DMS 273 (cell line): ENCODE data around the gene PLCB2.

Source experiments
- DNase-seq: peaks from one replicate; lab custom pipeline; 2025; ENCODE audit not compliant: unreplicated experiment; lab: John Stamatoyannopoulos, UW

The PLCB2 gene

DNA sequence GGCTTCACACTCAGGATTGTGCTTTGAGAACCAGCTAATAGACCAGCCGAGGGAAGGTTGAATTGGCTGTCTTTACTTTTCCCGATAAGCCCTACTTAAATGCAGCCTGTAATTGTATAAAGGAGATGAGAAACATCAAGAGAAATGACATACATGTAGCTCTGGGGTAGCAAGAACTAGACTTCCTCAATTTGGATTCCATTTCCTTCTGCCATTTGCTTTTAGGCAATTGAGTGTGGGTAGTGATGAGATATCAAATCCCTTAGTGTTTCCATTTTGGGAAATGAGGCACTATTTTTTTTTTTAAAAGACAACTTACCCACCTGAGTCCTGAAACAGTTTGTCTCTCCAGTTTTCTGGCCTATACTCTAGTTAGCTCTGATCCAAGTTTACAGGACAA is 18.0 kb upstream of the PLCB2 start:
- no peak for DNase-seq

DNA sequence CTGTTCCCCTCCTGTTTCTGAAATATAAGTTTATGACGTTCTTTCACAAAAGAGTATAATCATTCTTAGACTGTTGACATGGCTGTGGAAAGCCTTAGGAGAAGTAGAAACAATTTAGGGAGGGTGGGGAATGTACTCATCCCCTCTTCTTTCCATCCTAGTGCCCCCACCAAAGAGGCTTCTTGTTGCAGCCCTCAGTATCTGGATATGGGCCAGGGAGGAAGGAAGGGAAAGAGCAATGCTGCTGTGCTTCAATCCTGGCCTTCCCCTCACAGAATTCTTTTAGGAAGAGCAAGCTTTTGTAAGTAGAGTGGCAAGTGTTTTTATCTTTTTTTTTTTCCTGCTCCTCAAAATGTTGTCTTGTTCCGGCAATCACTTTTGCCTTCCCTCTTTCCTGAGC is 17.5 kb upstream of the PLCB2 start:
- no peak for DNase-seq

DNA sequence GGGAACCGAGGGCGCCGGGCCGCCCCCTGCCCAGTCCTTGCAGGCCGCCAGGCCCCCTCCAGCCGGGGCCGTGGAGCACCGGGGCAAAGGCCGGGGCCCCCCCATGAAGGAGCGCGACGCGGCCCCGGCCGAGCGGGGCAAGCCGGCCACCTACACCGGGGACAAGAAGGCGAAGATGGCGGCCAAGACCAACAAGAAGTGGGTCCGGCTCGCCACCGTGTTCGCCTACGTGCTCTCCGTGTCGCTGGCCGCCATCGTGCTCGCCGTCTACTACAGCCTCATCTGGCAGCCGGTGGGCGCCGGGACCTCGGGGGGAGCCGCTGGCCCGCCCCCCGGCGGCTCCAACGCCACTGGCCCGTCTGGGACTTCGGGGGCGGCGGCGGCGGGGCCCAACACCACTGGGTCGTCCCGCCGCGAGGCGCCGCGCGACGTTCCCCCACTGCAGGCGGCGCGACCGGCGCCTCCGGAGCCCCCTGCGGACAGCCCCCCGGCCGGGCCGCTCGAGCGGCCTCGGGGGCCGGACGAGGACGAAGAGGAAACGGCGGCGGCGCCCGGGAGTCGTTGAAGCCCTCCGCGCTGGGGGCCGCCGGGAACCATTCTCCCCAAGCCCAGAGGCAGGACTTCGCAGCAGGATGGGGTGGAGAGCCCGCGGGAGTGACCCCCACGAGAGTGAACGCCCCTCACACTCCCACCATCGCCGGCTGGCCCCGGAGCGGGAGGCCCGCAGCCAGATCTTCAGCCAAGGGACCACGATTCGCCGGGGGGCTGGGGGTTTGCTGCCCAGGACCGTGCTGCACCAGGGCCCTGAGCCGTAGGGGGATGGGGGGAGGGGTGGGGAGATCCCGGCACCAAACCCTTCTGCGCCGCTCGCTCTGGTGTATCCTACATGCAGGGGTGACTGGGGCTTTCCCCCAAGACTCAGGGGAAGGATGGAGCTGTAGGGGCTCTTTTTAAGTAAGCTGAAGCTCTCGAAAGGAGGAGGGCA is 16.5 kb upstream of the PLCB2 start:
- DNase-seq: peak; percentile 43

DNA sequence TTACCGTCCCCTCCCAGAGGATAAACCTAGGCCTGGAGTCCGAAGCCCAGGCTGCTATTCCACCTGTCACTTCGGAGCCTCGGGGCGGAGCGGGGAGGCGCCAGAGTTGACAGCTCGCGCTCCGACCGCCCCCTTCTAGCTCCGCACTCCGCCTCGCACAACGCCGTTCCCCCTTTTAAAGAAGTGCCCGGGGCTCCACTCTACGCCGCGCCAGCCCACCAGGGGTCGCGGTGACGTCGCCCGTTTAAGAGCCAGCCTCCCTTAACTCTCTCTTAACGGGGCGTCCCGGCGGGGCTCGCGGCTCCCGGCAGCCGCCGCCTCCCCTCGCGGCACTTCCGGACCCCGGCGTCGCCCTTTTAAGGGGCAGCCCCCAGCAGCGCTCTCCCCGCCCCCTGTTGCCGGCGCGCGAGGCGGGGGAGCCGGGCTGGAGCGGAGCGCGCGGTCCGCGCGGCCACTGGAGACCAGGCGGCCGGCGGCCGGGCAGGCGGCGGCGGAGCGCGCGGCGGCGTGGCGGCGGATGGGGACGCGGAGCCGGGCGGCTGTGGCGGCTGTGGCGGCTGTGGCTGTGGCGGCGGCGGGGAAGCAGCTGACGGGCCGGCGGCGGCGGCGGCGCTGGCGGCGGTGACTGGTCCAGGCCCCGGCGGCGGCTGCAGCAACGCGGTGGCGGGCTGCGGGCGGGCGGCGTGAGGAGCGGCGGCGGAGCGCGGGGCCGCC is 15.7 kb upstream of the PLCB2 start, which contains the start of gene INAFM2:
Gene INAFM2, plus strand, starts transcription at position 454 of the 714 bp plus-strand sequence. CDS start 364 bp downstream, outside the sequence.
- DNase-seq: peak; percentile 96

DNA sequence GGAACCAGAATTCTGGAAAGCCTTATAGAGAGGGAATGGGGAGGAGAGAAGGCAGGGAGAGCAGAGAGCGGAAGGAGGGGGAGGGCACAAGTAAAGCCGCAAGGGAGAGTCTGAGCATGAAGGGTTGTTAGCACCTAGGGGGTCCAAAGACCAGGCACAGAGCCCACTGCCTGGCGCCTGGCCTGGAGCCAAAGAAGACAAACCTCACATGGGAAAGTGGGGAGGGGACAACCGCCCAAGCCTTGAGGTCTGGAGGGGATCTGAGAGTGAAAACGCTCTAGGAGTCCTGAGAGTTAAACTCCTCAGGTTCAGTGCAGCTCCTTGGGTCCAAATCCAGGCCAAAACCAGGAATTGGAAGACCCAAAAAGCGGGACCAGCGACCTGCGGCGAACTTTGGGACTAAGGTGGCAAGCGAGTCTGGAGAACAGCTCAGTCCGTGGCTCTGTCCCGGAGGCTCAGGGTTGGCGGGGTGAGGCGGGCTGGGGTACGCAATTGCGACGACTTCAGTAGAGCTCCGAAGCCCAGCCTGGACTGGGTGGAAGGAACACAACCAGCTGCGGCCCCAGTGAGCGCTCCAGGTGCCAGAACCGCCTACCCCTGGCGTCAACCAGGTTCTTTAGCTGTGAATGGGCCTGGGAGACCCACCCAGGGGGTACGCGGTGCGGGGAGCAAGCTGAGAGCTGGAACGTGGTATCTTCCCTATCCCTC is 14.9 kb upstream of the PLCB2 start:
- DNase-seq: peak; percentile 44

DNA sequence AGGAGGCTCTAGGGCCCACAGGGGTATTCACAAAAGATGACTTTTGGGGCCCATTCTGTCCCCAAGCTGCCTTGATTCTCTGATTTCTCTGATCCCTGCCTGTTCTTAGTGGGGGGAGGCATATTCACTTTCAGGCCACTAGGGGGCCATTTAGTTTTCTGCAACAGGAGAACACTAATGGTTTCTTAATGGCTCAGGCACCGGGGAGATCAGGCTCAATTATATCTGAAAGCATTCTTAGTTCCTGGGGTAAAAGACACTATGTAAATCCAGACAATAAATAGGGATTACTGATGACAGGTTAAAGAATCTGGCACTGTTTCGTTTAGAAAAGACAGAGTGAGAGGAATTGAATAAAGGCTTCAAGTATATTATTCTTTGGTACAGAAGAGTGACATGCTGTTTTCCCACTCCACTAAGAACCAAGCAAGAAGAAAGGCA is 13.2 kb upstream of the PLCB2 start:
- peak; percentile 76 for DNase-seq

DNA sequence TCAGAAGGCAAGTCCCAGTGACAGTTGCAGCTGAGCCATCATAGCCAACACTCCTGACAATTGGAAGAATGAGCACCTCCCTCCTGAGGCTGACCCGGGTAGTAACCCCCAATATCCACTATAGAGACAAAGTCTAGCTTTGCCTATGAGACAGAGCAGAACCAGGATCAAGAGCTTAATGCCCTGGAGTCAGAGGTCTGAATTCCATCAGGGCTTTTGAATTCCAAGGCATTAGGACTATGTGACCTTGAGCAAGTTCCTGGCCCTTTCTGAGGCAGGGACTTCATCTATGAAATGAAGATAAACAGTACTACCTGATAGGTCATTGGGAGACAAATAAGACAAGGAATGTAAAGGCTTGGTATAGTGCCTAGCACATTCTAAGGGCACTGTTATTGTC is 12.7 kb upstream of the PLCB2 start:
- no peak for DNase-seq

DNA sequence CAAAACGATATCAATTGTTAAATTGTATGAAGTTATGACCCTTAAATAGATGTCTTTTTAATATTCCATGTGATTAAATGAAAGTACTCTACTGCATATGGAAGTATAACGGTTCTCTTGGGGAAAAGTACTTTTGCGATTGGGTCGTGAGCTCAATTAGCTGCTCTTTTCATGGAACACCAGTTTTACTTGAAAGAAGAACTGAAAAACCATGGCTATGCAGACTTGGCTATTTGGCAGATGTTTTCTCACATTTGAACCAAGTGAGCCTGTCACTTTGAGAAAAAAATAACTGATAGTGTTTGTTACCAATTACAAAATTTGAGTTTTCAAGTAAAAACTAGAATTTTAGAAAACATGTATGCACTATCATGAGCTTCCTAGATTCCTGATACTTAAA is 9.8 kb upstream of the PLCB2 start:
- DNase-seq: no peak

DNA sequence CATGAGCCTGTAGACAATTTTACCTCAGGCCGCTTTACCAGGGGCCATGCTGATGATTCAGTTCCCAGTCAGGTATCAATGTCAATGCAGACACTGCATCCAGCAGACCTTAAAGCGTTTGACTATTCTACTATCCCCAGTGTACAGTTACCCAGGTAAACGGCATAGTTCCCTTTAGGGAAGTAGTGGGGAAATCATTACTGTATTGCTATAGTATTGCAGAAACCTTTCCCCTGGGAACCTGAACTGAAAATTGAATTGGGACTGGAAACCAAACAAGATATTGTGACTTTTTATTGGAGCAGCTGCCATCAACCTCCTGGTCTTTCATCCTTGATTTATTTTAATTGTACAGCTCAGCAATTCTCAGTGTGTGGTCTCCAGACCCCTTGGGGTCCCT is 9.2 kb upstream of the PLCB2 start:
- DNase-seq: no peak

DNA sequence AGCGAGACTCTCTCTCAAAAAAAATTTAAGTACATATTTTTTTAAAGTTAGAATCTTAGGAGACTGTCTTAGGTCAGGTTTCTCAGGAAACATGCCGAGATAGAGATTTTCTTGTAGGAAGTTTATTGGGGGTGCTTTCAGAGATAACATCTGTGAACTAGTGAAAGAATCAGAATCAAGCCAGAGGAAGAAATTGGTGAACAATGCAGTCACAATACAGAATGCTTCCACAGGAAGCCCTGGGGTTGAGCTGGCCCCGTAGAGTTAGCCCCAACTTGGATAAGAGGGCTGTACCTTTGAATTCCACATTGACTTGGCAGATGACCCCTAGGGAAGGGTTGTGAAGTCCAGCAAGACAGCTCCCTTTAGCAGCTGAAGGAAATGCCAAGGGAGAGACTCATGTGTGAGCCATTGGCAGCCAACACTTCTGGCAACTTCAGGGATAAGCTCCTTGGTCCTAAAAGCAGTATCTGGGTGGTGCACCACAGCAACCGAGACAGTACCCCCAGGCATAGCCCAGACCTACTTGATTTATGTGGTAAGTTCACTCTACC is 7.1 kb upstream of the PLCB2 start:
- DNase-seq: no peak

DNA sequence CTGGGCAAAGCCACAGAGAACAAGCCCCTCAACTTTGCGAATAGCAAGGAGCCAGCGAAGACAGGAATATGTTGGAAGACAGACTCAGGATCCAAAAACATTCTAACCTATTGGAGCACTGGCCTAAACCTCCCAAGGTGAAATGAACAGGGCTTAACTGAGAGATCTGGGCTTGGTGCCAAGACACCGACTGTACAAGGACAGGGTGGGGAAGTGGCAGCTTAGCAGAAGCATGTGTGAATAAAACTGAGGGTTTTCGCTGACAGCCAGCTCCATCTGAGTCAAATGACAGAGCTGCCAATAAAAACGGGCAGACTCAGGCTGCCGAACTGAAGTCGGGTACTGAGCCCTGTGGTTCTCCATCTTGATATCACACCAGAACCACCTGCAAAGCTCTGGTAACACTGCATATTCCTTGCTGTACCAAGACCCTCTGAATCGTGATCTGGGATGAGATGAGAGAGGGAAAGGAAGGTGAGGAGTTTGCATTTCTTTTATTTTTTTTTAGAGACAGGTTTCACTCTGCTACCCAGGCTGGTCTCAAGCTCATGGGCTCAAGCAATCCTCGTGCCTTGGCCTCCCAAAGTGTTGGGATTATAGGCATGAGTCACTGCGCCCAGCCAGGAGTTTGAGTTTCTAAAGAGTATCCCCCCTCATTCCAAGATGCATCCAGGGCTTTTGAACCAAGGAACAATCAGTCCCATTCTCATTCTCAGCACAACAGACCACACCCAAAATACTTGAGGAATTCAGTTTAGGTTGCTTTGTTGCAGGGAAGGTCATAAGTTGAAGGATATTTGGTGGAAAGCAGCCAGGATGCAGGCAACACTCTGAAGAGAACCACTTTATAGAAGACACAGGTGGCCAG is 6.0 kb upstream of the PLCB2 start:
- peak; percentile 77 for DNase-seq

DNA sequence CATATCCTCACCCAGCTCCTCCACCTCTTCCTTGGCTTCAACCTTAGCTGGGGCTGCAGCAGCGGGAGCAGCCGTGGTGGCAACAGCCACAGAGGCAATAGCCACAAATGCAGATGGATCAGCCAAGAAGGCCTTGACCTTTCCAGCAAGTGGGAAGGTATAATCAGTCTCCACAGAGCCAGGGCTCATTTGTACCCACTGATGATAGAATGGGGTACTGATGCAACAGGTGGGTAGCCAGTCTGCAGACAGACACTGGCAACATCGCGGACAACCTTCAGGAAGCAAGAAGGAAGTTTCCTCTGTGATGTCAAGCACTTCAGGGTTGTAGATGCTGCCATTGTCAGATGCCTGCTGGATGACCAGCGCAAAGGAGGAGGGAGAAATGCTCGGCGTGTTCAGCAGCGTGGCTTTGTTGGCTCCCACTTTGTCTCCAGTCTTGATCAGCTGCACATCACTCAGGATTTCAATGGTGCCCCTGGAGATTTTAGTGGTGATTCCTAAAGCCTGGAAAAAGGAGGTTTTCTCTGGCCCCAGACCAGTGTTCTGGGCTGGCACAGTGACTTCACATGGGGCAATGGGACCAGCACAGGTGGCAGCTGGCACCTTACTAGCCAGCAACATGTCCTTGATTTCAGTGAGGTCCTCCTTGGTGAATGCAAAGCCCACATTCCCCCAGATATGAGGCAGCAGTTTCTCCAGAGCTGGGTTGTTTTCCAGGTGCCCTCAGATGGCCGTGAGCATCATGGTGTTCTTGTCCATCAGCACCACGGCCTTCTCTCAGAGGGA is 4.8 kb upstream of the PLCB2 start:
- DNase-seq: no peak

DNA sequence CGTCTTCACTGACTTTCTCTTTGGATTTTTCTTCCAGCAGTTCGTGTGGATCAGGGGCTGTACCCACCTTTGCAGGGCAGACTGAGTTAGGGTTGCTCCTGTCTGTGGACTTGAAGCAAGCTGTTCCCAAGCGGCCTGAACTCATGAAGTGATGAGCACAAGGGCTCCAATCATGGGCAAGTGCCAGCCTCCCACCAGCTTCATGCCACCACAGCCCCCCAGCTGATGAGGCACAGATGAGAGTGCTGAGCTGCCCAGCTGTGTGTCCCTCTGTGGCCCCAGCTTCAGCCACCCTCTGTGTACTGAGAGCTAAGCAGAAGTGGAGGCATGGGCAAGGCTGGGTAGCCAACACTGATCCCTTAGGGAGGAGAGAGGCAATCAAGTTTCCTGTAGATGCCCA is 3.3 kb upstream of the PLCB2 start:
- no peak for DNase-seq

DNA sequence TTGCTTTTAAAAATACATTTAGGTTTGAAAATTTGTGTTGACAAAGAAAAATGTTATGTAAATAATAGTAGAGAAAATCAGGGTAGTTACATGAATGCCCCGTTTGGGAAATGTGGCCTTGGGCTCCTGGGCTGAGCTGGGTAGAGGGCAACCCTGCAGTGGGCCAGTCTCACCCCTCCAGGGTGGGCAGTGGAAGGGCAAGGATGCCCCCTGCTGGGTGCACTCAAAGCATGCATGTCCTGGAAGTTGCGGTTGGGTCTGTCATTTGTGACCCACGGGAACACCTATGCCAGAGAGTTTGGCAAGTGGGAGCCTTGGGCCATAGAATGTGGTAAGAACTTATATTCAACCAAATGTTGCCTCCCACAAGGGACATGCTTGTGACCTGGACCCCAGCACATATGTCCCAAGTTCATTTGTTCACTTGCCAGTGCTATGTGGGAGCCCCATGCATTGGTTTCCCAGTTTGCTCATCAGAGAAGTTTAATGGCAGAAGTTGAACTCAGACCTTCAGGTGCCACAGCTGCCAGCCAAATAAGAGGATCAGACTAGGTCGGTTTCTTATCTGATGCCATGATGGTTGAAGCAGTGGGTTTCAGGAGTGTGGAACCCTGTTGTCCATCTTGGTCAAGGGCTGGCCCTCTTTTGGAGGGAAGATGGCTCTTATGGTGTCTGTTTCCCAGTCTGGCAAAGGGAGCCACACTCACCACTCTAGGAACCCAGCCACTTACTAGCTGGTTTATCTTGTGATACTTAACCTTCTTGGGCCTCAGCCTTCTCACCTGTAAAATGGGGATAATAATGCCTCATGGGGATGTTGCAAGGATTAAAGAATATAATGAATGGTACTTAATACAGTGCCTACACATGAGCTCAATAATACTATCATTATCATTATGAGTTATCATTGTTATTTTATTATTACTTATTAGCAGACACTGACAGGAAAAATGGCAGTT is 2.5 kb upstream of the PLCB2 start:
- peak; percentile 73 for DNase-seq

DNA sequence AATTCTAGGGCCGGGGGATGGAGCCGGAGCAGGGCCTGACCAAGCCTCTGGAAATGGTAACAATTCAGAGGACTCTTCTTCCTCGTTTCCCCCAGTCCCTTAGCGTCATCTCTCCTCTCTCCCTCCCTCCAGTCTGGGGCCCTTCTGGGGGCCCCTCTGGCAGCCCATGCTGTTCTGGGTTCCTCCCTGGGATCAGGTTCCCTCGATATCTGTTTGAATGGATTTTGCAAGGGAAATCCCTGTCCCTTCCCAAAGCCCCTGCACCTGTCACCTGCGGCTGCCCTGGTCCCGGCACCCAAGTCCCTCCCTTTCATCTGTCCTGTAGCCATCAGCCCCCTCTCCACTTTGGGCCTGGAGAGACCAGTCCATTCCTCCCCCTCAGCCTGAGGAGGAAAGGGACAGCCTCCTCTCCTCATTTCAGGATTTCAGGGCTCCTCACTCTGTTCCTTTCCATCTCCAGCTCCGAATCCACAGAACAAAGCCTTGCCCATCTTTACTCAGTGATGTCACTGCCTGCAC is 1.7 kb upstream of the PLCB2 start:
- DNase-seq: no peak

DNA sequence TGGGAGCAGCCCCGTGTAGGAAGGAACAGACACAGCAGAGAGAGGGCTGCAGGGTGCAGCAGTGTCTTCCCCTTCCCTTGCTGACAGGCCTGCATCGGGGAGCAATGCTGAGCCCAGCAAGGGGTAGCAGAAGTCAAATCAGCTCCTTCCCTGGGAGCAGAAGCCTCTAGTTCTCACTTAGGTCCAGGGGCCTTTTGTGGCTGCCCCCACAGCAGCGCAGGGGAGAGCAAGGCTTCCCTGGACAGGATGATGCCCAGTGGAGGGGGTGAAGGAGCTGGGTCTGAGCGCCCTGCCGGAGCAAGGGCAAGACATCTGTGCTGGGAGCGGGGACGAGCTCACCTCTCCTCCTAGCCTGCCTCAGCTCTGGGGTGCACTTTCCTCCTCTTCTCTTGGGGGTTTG is 827 bp downstream of the PLCB2 start:
- DNase-seq: no peak

DNA sequence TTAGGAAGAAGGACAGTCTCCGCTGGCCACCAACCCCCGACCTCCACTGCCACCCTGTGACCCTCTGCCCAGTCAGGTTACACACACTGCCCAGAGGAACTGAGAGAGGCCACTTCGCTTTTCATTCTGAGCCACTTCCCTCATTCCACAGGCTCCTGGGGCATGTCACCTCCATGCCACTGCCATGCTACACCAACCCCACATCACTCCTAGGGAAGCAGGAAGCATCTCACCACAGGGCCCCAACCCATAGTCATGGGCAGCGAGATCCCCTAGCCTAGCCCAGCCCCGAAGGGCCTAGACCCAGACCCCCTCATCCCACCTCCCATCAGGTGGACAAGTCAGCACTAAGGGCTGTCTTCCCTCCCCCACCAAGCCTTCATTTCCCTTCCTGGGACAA is 1.4 kb downstream of the PLCB2 start:
- no peak for DNase-seq

DNA sequence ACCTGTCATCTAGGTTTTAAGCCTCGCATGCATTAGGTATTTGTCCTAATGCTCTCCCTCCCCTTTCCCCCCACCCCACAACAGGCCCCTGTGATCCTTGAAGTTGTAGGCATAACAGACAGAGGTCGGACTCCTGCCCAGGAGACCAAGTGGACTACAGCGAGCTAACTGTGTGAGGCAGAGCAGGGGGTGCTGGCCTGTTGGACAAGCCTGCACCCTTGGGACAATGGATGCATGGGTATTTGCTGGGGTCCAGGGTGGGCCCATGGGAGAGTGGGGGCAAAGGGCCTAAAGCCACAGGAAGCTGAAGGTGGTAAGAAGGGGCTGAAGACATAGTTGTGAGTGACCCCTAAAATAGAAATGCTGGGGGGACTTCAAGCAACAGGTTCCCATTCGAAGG is 2.5 kb downstream of the PLCB2 start:
- DNase-seq: no peak
